Smooth muscle cell (in vitro differentiated cells): ENCODE measurements around the gene SYNPR. TPM values are rescaled to one million over a fixed set of nuclear protein-coding genes. Genes with fewer than 3 reads are reported as not detected.

Experiments
- DNase-seq: peaks from one replicate; lab custom pipeline; 2025; ENCODE audit not compliant: unreplicated experiment; lab: John Stamatoyannopoulos, UW
- H2AFZ ChIP-seq: fragments of 200-600 bp; sonication (generic); 2 replicates; pipeline ENCODE4 v1.6.0; 2016; ENCODE audit warnings: antibody characterized with exemption, low read depth, mild to moderate bottlenecking
- H3F3A ChIP-seq: fragments of 200-600 bp; sonication (generic); 2 replicates; pipeline ENCODE4 v1.6.0; 2017; ENCODE audit warnings: antibody characterized with exemption, low read depth
- H3K27ac ChIP-seq: fragments of 200-600 bp; sonication (generic); 2 replicates; pipeline ENCODE4 v1.5.1; 2016; ENCODE audit warnings: low read depth, mild to moderate bottlenecking
- H3K27me3 ChIP-seq: fragments of 200-600 bp; sonication (generic); 2 replicates; pipeline ENCODE4 v1.6.1; 2016; ENCODE audit warnings: low read depth, mild to moderate bottlenecking
- H3K36me3 ChIP-seq: fragments of 200-600 bp; sonication (generic); 2 replicates; pipeline ENCODE4 v1.5.1; 2016; ENCODE audit warnings: low read depth
- H3K4me1 ChIP-seq: fragments of 200-600 bp; sonication (generic); 2 replicates; pipeline ENCODE4 v1.5.1; 2016; ENCODE audit warnings: low read depth
- H3K4me2 ChIP-seq: fragments of 200-600 bp; sonication (generic); 2 replicates; pipeline ENCODE4 v1.6.0; 2016; ENCODE audit warnings: mild to moderate bottlenecking
- H3K4me3 ChIP-seq: fragments of 200-600 bp; sonication (generic); 2 replicates; pipeline ENCODE4 v1.5.1; 2016; ENCODE audit warnings: mild to moderate bottlenecking
- H3K79me2 ChIP-seq: fragments of 200-600 bp; sonication (generic); 2 replicates; pipeline ENCODE4 v1.6.0; 2016; ENCODE audit warnings: low read depth, mild to moderate bottlenecking
- H3K9ac ChIP-seq: fragments of 200-600 bp; sonication (generic); 2 replicates; pipeline ENCODE4 v1.6.0; 2016; ENCODE audit warnings: low read depth
- H3K9me3 ChIP-seq: fragments of 200-600 bp; sonication (generic); replicated peaks from 2 replicates; pipeline ENCODE4 v1.5.1; 2016; ENCODE audit warnings: low read depth
- H4K20me1 ChIP-seq: fragments of 200-600 bp; sonication (generic); 2 replicates; pipeline ENCODE4 v1.6.0; 2016; ENCODE audit warnings: low read depth
- WGBS: methylation state at CpG from one replicate; pipeline ENCODE4 v1.1.7; 2016; ENCODE audit warnings: low lambda C conversion rate; 5-methylcytosine and 5-hydroxymethylcytosine counted together
- polyA plus RNA-seq: library from polyadenylated mRNA; unstranded; fragments of >200 nt; fragmentation: Nextera tagmentation; extraction: Ambion mirVana; gene quantifications from 2 replicates; pipeline ENCODE4 v1.2.1, GENCODE V29; 2016
- total RNA-seq: library from RNA; depleted of rRNA; stranded (reverse); fragments of >200 nt; gene quantifications from 2 replicates; pipeline ENCODE4 v1.2.3, GENCODE V29; 2014
- TF ChIP-seq, protein P1 (sequence below): fragments of 200-600 bp; sonication (generic); IDR thresholded peaks from 2 replicates; pipeline ENCODE4 v1.5.1; 2017; ENCODE audit warnings: borderline replicate concordance, mild to moderate bottlenecking, antibody characterized with exemption; ENCODE audit not compliant: insufficient read depth, poor library complexity, severe bottlenecking

Gene SYNPR
- total and polyA plus RNA-seq, 2 experiments from 2014 or later, result not detected

DNA sequence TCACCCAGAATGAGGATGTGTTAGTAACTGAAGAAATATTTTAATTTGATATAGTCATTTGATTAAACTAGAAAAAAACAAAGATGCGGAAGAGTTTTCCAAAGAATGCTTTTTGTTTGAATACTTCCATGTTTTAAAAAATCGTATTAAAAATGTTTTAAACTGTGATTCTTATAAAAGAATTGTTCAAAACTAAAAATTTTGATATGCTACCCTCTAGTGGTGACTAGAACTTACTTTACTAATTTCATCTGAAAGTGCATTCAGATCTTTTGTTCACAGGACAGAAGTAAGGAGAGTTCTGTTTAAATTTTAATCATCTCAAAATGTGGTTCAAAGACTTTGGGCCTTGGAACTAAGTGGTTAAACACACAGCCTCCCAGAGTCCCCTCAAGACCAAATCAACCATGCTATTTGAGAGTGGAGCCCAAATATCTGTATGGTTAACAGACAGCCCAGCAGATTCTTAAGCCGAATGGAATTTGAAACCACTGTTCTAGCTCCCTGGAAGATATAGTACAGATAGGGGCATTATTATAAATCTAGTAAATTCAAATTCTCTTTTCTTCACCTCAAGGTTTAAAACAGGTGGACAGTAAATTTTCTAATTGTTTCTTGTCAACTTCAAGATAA is 45.2 kb upstream of the SYNPR start:
- Histone ChIP-seq H3F3A (no peaks in the 10 kb centered on the region), H3K9me3 (no peaks in the 10 kb centered on the region), H3K9ac (no peak overlapping the region), H2AFZ (no peak overlapping the region), H3K27ac (no peak overlapping the region), H3K4me3 (no peak overlapping the region), H3K4me1 (peaks cover 6% of the 10 kb centered on the region), H3K79me2 (no peaks in the 10 kb centered on the region), H3K4me2 (no peak overlapping the region), H3K27me3 (no peaks in the 10 kb centered on the region), H4K20me1 (no peaks in the 10 kb centered on the region), H3K36me3 (no peaks in the 10 kb centered on the region)
- DNase-seq, result no peak
- TF ChIP-seq, protein P1, sequence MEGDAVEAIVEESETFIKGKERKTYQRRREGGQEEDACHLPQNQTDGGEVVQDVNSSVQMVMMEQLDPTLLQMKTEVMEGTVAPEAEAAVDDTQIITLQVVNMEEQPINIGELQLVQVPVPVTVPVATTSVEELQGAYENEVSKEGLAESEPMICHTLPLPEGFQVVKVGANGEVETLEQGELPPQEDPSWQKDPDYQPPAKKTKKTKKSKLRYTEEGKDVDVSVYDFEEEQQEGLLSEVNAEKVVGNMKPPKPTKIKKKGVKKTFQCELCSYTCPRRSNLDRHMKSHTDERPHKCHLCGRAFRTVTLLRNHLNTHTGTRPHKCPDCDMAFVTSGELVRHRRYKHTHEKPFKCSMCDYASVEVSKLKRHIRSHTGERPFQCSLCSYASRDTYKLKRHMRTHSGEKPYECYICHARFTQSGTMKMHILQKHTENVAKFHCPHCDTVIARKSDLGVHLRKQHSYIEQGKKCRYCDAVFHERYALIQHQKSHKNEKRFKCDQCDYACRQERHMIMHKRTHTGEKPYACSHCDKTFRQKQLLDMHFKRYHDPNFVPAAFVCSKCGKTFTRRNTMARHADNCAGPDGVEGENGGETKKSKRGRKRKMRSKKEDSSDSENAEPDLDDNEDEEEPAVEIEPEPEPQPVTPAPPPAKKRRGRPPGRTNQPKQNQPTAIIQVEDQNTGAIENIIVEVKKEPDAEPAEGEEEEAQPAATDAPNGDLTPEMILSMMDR, result peak; percentile 55
- WGBS, result 74% methylated on average over 3 of the region's 3 CpGs

DNA sequence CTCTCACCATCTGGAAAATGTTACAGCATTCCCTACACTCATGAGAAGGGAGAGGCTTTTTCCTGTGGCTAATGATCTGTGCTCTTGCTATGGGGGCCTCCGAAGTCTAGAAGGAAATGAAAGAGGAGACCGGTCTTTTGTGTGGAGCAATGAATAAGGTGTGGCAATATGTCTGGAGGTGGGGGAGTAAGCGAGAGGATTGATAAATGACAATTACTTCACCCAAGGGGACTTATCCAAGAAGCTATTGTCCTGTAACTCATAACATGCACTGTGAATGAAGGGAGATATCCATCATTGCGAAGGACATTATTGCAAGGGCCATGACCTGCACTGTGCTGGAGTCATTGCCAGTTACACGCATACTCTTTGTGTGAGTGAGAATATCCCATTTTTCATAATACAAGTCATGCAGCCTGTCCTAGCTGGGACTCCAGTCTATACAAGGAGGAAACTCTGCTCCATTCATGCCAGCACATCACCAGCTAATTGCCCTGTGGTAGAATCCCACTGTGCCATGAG is 37.7 kb upstream of the SYNPR start:
- Histone ChIP-seq H3K4me2 (no peak overlapping the region), H3F3A (no peaks in the 10 kb centered on the region), H3K27me3 (no peaks in the 10 kb centered on the region), H3K27ac (no peak overlapping the region), H3K4me1 (no peaks in the 10 kb centered on the region), H3K36me3 (no peaks in the 10 kb centered on the region), H2AFZ (no peak overlapping the region), H3K79me2 (no peaks in the 10 kb centered on the region), H3K4me3 (no peak overlapping the region), H4K20me1 (no peaks in the 10 kb centered on the region), H3K9me3 (no peaks in the 10 kb centered on the region), H3K9ac (no peak overlapping the region)
- DNase-seq, result no peak
- 67% methylated on average over 5 of the region's 5 CpGs for WGBS
- TF ChIP-seq, protein P1, result no peak

DNA sequence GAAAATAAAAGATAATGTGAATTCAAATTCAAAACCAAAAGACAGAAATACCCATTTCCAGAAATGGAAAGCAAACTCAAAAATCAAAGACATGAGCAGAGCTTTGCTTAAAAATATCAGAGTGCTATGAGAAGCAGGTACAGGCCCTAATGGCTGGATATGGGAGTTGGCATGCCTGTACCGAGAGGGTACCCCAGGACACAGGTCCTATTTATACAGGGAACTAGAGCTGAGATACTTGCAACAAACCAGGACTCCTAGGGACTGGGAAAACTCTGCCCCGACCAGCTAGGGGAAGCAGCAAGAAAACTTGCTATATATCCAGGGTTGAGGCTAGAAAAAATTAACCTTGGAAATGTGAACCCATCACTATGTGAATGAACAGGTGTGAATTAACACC is 36.0 kb upstream of the SYNPR start:
- H3K27me3 ChIP-seq, result no peaks in the 10 kb centered on the region
- no peaks in the 10 kb centered on the region for H3K36me3 ChIP-seq
- no peak for DNase-seq
- H3K4me2 ChIP-seq, result no peak overlapping the region
- TF ChIP-seq, protein P1, result no peak
- no peaks in the 10 kb centered on the region for H4K20me1 ChIP-seq
- H2AFZ ChIP-seq, result no peak overlapping the region
- WGBS, result 69% methylated on average over 2 of the region's 2 CpGs
- H3K27ac ChIP-seq, result no peak overlapping the region
- H3K4me1 ChIP-seq, result no peaks in the 10 kb centered on the region
- no peaks in the 10 kb centered on the region for H3K9me3 ChIP-seq
- no peaks in the 10 kb centered on the region for H3F3A ChIP-seq
- no peak overlapping the region for H3K4me3 ChIP-seq
- H3K9ac ChIP-seq, result no peak overlapping the region
- H3K79me2 ChIP-seq, result no peaks in the 10 kb centered on the region

DNA sequence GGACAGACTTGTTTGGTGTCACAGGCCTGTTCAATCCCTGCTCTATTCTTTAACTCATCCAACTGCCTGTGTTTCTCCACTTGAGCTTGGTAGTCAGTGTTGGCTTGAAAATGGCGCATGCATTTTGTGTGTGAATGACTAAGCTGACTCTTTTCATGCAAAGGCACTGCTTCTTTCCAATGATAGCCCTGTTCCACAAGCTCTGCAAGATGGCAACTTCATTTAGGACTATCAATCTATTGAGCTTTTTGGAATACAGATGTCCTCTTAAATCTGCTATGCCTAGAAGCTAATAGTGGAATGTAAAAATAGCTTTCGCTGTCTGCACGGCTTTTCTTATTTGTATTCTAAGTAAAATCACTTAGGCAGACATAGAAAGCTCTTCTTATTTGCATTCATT is 33.6 kb upstream of the SYNPR start:
- Histone ChIP-seq H3K4me1 (no peaks in the 10 kb centered on the region), H3K79me2 (no peaks in the 10 kb centered on the region), H3K4me3 (no peak overlapping the region), H3K4me2 (no peak overlapping the region), H3K9ac (no peak overlapping the region), H3K27me3 (no peaks in the 10 kb centered on the region), H3K9me3 (no peaks in the 10 kb centered on the region), H3K27ac (no peak overlapping the region), H2AFZ (no peak overlapping the region), H3F3A (no peaks in the 10 kb centered on the region), H4K20me1 (no peaks in the 10 kb centered on the region), H3K36me3 (no peaks in the 10 kb centered on the region)
- no peak for DNase-seq
- TF ChIP-seq, protein P1, result no peak
- 91% methylated on average over 3 of the region's 3 CpGs for WGBS
